HG03565 (cell line): ENCODE measurements around the gene MTX1.
"Not testable (repeated sequence)": the region's sequence is repeated elsewhere in the genome, so short reads cannot be mapped to it uniquely, and the experiment has no call there.

ENCODE experiments used
- ATAC-seq: cut with Tn5 transposase; IDR thresholded peaks from one replicate; pipeline ENCODE4 v1.9.1; 2021; ENCODE audit warnings: mild to moderate bottlenecking, moderate library complexity; ENCODE audit not compliant: unreplicated experiment

MTX1 gene

GRCh38 chr1:155208541-155209311, at the start of gene MTX1:
Gene MTX1, plus strand, starts transcription at chr1:155208695. Its CDS starts 110 bp downstream, at chr1:155208805.
- ATAC-seq, result peak; percentile 51

- no peak for ATAC-seq
Observed at GRCh38 chr1:155158991-155159390, 49.5 kb upstream of the MTX1 start.

DNA sequence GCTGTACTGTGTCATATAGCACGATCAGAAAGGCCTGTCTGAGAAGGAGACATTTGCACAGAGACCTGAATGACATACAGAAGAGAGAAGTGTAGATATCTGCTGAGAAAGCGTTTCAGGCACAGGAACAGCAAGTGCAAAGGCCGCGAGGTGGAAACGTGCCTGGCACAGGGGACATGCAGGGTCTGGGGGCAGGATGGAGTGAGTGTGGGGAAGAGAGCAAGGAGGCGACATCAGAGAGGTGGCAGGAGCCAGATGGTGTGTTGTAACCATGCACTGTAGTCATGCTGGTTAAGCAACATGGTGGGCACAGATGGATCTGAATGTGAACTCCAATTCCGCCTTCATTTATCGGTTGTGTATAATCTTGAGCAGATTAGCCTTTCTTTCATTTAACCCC, 48.4 kb upstream of the MTX1 start:
- ATAC-seq, result no peak

- not testable (repeated sequence) for ATAC-seq
Observed at GRCh38 chr1:155162631-155163030, 45.9 kb upstream of the MTX1 start.

GRCh38 chr1:155163785-155164184, 44.7 kb upstream of the MTX1 start:
- ATAC-seq, result not testable (repeated sequence)

- not testable (repeated sequence) for ATAC-seq
Observed at GRCh38 chr1:155164625-155165024, 43.9 kb upstream of the MTX1 start.

- ATAC-seq, result no peak
Observed at GRCh38 chr1:155166051-155166470, 42.4 kb upstream of the MTX1 start.

GRCh38 chr1:155166471-155167165, 41.9 kb upstream of the MTX1 start:
- ATAC-seq, result no peak

DNA sequence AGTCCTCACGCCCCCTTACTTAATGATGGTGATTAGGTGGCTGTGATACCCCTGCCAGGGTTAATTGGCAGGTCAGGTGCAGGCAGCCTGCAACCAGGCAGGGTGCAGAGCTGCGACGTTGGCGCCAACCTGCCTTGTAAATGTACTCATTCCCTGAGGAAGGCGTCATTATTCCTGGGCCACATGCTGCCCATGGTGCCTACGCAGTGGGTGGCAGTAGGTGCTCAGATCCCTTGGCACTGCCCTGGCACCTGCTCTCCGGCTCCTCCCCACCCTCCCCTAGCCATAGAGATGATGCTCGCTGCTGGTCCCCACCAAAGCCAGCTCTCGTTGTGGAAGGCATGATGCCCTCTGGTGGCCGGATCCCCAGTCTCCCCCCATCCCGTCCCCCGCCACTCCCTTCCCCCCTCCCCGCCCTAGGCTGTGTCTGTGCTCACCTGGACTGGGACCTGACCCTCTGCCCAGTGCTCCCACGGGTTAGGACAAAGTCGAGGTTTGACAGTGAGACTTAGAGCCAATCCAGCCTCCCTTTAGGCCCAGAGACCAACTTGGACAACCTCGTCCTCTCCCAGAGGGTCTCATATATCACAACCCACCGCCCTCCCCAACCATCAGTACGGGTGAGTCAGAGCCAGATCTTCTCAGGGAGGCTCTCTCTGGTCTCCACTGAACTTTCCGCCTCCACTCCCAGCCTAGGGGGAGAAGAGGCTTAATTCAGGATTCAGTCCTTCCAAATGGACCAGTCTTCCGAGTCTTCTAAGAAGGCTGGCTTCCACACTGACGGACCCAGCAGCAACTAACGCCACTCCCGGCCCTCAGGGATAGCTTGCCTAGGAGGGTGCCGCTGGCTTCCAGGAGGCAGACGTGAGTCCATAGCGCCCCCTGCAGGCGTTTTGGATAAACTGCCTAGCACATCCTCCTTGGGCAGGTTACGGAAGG, 41.1 kb upstream of the MTX1 start:
- no peak for ATAC-seq

GRCh38 chr1:155168105-155168445, 40.4 kb upstream of the MTX1 start:
- not testable (repeated sequence) for ATAC-seq

GRCh38 chr1:155168456-155169210, 39.9 kb upstream of the MTX1 start:
- no peak for ATAC-seq

DNA sequence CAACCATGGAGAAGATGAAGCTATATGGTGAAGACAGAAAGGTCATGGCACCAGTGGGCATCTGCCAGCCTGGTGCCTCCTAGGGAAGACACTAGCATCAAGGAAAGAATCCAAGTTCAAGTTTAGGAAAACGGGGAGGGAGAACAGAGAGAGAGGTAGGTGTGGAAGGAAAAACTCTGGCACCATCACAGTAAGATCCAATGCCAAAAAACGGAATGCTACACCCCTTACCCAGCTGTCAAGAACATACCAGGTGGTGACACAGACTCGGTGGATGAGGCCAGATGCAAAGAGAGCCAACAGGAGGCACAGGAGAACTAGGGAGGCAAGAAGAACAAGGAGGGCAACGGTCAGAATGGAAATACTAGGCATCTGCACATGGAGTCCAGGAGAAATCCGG, 39.0 kb upstream of the MTX1 start:
- no peak for ATAC-seq

DNA sequence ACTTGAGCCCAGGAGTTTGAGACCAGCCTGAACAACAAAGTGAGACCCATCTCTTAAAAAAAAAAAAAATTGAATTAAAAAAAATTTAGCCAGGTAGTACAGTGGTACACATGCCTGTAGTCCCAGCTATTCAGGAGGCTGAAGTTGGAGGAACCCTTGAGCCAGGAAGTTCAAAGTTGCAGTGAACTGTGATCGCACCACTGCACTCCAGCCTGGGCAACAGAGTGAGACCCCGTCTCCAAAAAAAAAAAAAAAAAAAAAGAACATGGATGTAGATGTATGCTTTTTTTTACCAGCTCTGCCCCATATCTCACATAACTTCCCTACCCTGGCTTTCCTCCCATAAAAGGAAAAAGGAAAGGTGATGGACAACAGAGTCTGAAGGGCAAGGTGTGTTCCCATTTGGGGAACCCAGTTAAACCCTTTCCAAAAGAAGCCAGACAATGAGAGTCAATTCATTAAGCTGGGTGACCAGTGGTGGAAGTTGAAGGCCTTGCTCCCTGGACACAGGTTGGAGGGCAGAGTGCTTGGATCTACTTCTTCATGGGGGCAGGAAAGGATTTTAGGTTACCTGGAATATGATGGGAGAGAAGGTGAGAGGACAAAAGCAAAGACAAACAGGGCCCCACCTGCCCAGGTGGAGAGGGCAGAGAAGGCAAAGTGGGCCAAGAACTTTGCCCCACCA, 38.3 kb upstream of the MTX1 start:
- ATAC-seq, result no peak

GRCh38 chr1:155170806-155171205, 37.7 kb upstream of the MTX1 start:
- no peak for ATAC-seq

DNA sequence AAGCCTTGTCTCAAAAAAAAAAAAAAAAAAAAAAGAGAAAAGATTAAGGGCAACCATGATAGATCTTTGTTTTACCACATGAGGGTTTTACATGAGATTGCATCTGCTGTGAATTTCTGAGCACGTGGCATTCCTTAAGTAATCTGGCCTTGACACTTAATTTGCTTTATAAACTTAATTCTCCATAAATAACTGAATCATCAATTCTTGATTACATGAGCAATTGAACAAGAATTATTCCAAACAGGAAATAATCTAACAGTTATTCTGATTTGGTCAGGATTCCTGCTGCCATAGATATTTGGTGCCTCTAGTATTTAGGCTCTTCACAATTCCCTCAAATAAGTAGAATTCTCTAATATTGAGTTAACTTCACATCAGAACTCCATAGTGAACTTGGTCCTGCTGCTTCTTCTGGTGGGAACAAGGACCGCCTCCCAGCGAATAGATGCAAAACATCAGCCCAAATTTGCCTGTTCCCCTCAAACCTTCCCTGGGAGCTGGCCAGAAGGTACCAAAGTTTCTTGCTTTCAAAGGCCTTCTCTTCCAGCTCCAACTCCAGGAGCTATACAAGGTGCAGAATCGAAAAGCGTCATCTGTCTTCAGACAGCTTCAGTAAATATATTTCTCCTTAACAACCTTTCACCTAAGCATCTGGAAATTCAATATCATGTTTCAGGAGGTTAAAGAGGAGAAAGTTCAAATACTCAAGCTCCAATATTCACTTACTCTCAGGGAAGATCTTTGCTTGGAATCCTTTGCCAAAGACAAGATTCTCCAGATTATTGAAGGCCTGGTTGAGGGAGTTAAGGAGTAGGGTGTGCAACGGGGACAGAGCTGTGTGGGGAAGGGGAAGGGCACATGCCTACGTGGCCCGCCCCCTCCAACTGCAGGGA, 36.4 kb upstream of the MTX1 start:
- no peak for ATAC-seq

DNA sequence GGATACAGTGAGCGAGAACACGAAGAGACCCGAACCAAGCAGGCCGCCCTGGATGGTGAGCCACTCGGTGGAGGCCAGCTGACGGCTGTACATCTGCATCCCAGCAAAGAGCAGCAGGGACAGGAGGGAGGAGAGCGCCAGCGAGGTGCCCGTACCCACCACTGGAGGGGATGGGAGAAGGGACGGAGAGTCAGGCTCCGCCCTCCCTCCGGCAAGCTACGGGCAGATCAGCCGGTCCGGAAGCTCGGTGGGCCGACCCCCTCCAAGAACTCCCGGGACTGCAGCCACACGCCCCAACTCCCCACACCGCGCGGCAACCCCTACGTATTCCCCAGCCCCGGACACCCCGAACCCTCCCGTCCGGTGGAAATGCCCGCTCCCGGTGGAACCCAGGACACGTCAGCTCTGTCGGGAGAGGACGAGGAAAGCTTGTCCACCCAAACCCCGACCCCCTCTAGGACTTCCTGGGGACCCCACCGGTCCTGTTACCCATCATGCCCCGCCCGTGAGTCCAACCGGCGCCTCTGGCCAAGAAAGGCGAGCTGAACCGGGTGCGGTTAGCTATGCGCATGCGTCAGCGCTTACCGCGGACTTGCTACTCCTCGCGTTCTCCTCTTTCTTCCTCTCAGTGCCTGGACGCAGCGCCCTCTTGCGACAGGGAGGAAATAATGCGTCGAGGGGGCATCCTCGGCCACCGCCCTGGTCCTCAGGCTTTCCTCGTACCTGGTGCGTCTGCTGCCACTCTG, 35.6 kb upstream of the MTX1 start, which contains the start of gene KRTCAP2:
Gene KRTCAP2 (minus strand): TSS at position 573 of the 746 bp plus-strand sequence. CDS start 80 bp downstream, at position 493.
- peak; percentile 52 for ATAC-seq

- no peak for ATAC-seq
Observed at GRCh38 chr1:155173478-155174323, 34.8 kb upstream of the MTX1 start, which contains the start of gene TRIM46. Gene TRIM46, plus strand, starts transcription at chr1:155173849. Its CDS starts 118 bp downstream, at chr1:155173967.
